ENCODE results near the gene CORO1C.
"Not testable (repeated sequence)": the region's sequence is repeated elsewhere in the genome, so short reads cannot be mapped to it uniquely, and the experiment has no call there.

CORO1C gene

GRCh38 chr12:108731105-108731865 lies at the start of gene CORO1C:
Gene CORO1C (minus strand): TSS chr12:108731518. CDS start chr12:108701318, 30,200 bp downstream.
- DNase-seq = peak in 57 of 58 donors; percentile 60 to 97 (median 92)

- DNase-seq = no peak
Measured at GRCh38 chr12:108779998-108780688, 48.8 kb upstream of the CORO1C start.

- no peak for DNase-seq
Measured at GRCh38 chr12:108778053-108778452, 46.7 kb upstream of the CORO1C start.

GRCh38 chr12:108777156-108777555 lies 45.8 kb upstream of the CORO1C start:
- DNase-seq = no peak

GRCh38 chr12:108773798-108774788 lies 42.8 kb upstream of the CORO1C start:
- DNase-seq = peak in 51 of 58 donors; percentile 7 to 81 (median 45)

GRCh38 chr12:108772891-108773797 lies 41.8 kb upstream of the CORO1C start:
- no peak for DNase-seq

GRCh38 chr12:108772247-108772646 lies 40.9 kb upstream of the CORO1C start:
- DNase-seq = no peak

- DNase-seq = not testable (repeated sequence)
Measured at GRCh38 chr12:108771835-108772234, 40.5 kb upstream of the CORO1C start.

- DNase-seq = no peak
Measured at GRCh38 chr12:108770963-108771362, 39.6 kb upstream of the CORO1C start.

- no peak for DNase-seq
Measured at GRCh38 chr12:108770269-108770829, 39.0 kb upstream of the CORO1C start.

- DNase-seq = no peak
Measured at GRCh38 chr12:108768591-108769500, 37.5 kb upstream of the CORO1C start.

- DNase-seq = no peak
Measured at GRCh38 chr12:108766294-108766693, 35.0 kb upstream of the CORO1C start.

GRCh38 chr12:108765289-108765764 lies 34.0 kb upstream of the CORO1C start:
- no peak for DNase-seq

- DNase-seq = no peak
Measured at GRCh38 chr12:108764540-108765288, 33.4 kb upstream of the CORO1C start.

GRCh38 chr12:108761226-108761625 lies 29.9 kb upstream of the CORO1C start:
- no peak for DNase-seq

GRCh38 chr12:108759924-108760323 lies 28.6 kb upstream of the CORO1C start:
- peak in 42 of 58 donors; percentile 3 to 79 (median 35) for DNase-seq

- DNase-seq = no peak
Measured at GRCh38 chr12:108757856-108758255, 26.5 kb upstream of the CORO1C start.

GRCh38 chr12:108756421-108756820 lies 25.1 kb upstream of the CORO1C start:
- no peak for DNase-seq
